Endometrial microvascular endothelial cells (primary cell): Measurements from ENCODE around the gene RASEF. TPM values are rescaled to one million over a fixed set of nuclear protein-coding genes. Genes with fewer than 3 reads are reported as not detected.

Experiments
- in situ Hi-C: cut with HindIII; loops from 2 replicates; pipeline ENCODE4 v1.10.0; 2017; ENCODE audit warnings: low sequenced_read_pairs, low pct_unique_long_range_greater_than_20kb; ENCODE audit errors: inconsistent ontology term
- total RNA-seq: library from RNA; depleted of rRNA; stranded (reverse); fragments of >200 nt; gene quantifications from one replicate; pipeline ENCODE4 v1.2.3, GENCODE V29; 2015; ENCODE audit errors: inconsistent ontology term

RASEF gene
- total RNA-seq, 1 donor from 2014 or later: not detected

DNA sequence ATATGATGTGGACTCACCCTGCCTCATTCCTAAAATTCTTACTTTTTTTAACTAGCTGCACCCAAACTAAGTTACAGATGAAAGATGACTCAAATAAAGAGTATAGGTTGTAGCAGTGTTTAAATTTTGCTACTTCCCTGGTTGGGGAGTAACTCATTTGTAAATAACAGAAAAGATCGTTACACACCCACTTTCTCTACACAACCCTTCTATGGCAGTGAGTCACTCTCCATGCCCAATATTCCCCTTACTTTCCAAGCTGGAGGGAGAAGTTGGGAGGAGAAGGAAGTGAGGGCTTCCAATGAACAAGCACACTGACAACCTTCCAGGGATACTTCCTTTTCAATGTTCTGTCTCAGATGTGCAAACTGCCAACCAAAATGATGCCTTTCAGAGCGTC, 1.9 kb downstream of the RASEF start:
- in situ Hi-C loops: no loop called here

- in situ Hi-C loops: no loop called here
Observed at GRCh38 chr9:83060556-83060955, 2.4 kb downstream of the RASEF start.

GRCh38 chr9:83059417-83059816, 3.5 kb downstream of the RASEF start:
- in situ Hi-C loops: no loop called here

DNA sequence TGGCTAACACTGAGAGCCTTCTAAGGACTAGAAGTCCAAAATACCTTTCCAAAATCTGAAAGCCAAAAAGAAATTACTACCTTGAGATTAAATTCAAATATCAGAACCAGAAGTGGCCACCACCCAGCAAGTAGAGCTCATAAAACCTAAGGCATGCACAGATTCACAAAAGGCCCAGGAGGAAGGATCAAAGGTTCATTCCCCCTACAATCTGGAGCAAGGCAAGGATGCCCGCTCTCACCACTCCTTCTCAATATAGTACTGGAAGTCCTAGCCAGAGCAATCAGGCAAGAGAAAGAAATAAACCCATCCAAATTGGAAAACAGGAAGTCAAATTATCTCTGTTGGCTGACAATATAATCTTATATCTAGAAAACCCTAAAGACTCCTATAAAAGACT, 6.0 kb downstream of the RASEF start:
- in situ Hi-C loops: no loop called here

- in situ Hi-C loops: no loop called here
Observed at GRCh38 chr9:83056174-83056573, 6.8 kb downstream of the RASEF start.

- in situ Hi-C loops: no loop called here
Observed at GRCh38 chr9:83047839-83048775, 14.8 kb downstream of the RASEF start.

DNA sequence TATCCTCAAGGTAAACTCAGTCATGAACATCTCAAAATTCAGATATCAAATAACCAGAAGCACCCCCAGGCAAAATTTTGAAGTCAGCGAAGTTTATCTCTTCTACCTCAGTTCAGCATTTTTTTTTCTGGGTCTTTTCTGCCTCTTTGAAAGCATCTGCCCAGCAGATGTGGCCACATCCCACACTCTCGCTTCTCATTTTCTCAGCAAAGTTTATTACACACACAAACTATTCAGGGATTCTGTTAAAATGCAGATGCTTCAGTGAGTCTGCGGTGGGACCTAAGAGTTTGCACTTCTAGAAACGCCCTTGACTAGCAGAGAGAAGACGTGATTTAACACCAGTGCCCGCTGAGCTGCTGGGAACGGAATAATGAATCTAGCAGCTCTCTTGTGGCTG, 19.3 kb downstream of the RASEF start:
- in situ Hi-C loops: no loop called here

- in situ Hi-C loops: no loop called here
Observed at GRCh38 chr9:83041771-83042170, 21.2 kb downstream of the RASEF start.

DNA sequence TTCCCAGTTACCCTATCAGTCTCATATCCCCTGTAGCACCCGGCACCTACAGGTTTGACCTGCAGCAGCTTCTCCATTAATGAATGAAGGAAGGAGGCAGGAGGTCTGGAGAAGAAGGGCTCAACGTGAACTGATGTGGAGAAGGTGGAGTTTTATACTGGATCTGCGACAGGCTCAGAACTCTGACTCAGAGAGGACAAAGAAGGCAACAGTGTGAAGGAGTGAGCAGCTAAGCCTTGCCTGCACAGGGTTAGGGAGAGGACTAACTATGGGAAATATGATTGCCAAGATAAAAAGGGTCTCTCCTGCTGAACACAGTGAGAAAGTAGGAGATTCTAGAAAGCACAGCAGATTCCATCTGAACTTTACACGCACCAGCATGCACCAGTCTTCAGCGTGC, 23.6 kb downstream of the RASEF start:
- in situ Hi-C loops: no loop called here

- in situ Hi-C loops: no loop called here
Observed at GRCh38 chr9:83036043-83036442, 26.9 kb downstream of the RASEF start.

DNA sequence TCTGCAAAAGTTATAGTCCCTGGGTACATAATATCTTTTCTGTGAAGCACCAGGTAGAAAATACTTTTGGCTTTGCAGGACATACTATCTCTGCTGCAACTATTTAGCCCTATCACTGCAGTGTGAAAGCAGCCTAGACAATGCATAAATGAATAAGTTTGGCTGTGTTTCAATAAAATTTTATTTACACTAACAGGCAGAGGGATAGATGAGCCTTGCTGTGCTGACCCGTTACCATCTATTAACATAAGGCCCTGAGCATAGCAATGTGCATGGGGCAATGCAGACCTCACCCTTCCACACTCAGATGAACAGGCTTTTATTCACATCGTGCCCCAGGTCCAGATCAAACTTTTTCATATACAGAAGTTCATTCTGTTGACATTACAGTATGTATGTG, 27.8 kb downstream of the RASEF start:
- in situ Hi-C loops: no loop called here

DNA sequence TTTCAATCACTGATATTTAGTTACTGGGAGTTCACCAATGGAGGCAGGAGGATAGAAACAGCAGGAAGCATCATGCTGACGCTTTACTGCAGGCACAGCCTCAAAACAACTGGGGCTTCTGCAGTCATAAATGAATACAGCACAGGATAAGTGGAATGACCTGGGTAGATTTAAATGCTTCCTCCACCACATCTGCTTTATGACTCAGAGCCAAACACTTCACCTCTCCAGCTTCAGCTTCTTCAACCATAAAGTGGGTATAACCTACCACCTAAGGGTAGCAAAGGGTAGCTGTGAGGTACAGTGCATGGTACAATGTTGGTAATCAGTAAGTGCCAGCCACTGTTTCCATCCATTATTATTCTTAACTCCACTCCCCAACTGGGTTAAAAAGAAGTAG, 28.4 kb downstream of the RASEF start:
- in situ Hi-C loops: no loop called here

GRCh38 chr9:83034026-83034425, 28.9 kb downstream of the RASEF start:
- in situ Hi-C loops: no loop called here

- in situ Hi-C loops: no loop called here
Observed at GRCh38 chr9:83032065-83032625, 30.8 kb downstream of the RASEF start.

GRCh38 chr9:83030391-83031107, 32.4 kb downstream of the RASEF start:
- in situ Hi-C loops: no loop called here

DNA sequence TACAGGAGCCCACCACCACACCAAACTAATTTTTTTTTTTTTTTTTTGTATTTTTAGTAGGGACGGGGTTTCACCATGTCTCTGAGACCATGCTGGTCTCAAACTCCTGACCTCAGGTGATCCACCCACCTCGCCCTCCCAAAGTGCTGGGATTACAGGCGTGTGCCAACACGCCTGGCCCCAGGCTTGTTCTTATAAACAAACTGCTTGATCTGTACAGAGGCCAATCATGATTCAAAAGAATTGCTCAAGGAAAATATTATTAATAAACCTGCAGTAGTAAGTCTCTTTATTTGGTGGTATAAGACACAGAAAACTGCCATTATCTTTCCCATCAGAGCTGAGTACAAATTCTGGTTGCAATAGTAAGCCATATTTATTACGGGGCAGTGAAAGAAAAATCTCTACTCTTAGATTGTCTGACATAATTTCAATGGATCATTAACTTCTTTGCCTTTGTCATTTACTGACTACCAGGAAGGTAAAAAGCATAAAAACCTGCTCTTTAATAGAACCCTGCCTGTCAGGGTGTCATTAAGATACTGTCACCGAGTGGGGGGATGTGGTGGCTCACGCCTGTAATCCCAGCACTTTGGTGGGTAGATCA, 33.3 kb downstream of the RASEF start:
- in situ Hi-C loops: no loop called here

DNA sequence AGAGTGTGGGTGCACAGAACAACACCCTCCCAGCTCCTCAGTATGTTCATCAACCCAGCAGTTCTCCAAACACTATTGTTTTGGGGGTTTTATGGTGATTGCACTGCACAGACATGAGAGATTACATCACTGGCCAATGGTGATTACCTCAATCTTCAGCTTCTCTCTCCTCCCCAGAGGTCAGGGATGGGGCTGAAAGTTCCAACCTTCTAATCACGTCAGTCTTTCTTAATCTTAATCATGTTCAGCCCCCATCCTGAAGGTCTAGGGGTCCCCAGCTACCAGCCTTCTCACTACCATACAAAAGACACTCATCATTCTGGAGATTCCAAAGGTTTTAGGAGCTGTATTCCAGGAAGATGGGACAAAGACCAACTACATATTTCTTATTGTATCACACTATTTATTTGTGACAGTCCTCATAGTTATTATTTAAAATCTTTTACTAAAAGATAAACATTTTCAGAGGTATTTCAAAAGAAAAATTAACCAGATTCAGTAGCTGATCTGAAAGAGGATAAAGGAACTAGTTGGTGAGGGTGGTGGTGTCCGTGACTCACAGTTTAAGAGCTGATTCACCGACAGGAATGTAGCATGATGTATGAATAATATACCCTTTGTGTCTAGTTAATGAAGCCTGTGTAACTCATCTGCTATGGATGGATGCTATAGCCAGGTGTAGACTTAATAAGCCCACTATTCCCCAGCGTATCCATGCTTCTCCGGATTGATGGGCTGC, 35.6 kb downstream of the RASEF start:
- in situ Hi-C loops: no loop called here

DNA sequence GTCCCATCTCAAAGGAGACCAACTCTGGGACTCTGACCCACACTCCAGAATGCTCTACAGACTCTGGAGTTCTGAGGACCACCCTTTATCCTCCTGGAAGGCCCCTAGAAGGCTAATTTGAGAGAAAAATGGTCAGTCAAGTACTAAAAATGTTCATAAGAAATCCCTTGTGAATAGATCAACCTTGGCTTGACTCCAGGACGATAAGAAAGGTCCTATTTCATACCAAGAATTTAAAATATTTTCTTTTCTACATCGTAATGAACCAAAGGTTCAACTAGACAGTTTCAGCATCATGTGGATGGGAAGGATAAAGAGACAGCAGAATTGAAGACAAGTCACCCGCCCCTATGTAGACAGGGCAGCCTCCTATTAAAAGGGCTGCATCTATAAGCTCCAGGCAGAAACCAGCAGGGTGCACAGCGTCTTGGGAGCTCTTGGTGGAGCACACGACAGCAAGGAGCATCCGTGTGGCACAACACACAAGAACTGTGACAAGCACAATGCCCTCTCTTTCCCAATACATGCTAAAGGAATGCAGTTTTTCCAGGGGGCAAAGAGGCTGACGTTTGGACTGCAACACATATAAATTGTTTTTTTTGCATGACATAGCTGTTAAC, 38.3 kb downstream of the RASEF start:
- in situ Hi-C loops: no loop called here
